ENCODE results near the gene NKD1.

DNA sequence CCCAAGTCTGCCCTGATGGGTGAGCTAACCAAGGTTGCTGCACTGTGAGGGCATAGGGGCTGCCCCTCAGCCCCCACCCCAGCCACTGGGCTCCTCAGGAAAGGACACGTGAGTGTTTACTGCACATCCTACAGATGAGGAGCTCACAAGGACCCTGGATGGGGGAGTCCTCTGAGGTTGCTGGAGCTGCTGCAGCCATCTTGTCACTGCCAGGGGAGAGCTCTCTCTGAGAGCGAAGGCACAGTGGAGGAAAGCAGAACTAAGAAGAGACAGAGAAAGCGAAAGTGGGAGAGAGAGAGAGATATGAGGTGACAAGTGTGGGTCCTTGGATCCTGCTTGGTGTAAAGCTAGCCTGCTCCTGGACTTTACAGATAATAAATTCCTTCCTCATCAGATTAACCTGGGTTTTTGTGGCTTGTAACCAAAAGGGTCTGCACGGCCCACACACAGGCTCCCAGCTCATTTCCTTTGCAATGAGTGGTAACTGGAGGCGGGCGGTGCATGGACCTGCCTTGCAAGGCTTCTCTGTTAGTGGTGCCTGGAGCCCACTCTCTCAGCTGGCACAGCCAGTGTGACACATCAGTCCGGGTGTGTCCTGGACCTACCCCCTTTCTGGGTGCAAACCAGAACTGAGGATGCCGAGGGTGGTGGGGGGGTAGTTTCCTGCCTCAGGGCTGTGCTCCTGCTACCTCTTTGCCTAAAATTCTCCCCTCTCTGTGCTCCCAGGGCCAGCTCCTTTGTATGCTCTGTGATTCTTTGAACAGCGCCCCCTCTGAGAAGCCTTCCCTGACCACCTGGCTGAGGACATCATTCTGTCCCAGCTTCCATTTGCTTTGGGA, 118.7 kb downstream of the NKD1 start:
- TF ChIP-seq EZH2phosphoT487 (IDR thresholded peaks at IDR 0.05; ENCODE audit: low read depth) = no peak
- no peak for TF ChIP-seq CTCF (IDR thresholded peaks at IDR 0.05; ENCODE audit: low read depth, low read length)
